Osteoblast (primary cell): Measurements from ENCODE around the gene COLQ. TPM values are rescaled to one million over a fixed set of nuclear protein-coding genes. Genes with fewer than 3 reads are reported as not detected.

Experiments used
- DNase-seq: peaks from one replicate; pipeline ENCODE4 v3.0.0; 2011; ENCODE audit warnings: low spot score, mixed read lengths; ENCODE audit not compliant: insufficient read length; ENCODE audit errors: missing footprints
- H2AFZ ChIP-seq: 2 replicates; pipeline ENCODE4 v1.6.0; 2011; ENCODE audit warnings: mild to moderate bottlenecking, low read length
- H3K27ac ChIP-seq: 2 replicates; pipeline ENCODE4 v1.5.1; 2011; ENCODE audit warnings: mild to moderate bottlenecking, low read depth, low read length, moderate library complexity
- H3K27me3 ChIP-seq: 2 replicates; pipeline ENCODE4 v1.6.0; 2012; ENCODE audit warnings: mild to moderate bottlenecking, control low read depth, inconsistent platforms, low read length, moderate library complexity; ENCODE audit not compliant: insufficient read depth
- H3K36me3 ChIP-seq: 2 replicates; pipeline ENCODE4 v1.5.1; 2011; ENCODE audit warnings: mild to moderate bottlenecking, low read length, control low read depth, moderate library complexity; ENCODE audit not compliant: insufficient read depth
- H3K4me1 ChIP-seq: 2 replicates; pipeline ENCODE4 v1.5.1; 2011; ENCODE audit warnings: mild to moderate bottlenecking, low read length, control low read depth, moderate library complexity; ENCODE audit not compliant: insufficient read depth
- H3K4me2 ChIP-seq: 2 replicates; pipeline ENCODE4 v1.6.0; 2011; ENCODE audit warnings: mild to moderate bottlenecking, low read length; ENCODE audit not compliant: insufficient read depth
- H3K4me3 ChIP-seq: fragments of 200-600 bp; sonication (generic); 3 replicates; pipeline ENCODE4 v1.5.1; 2012; ENCODE audit warnings: mild to moderate bottlenecking, low read length, inconsistent platforms; ENCODE audit not compliant: insufficient read depth
- H3K79me2 ChIP-seq: 2 replicates; pipeline ENCODE4 v1.6.0; 2012; ENCODE audit warnings: mild to moderate bottlenecking, low read length, control low read depth, inconsistent platforms; ENCODE audit not compliant: insufficient read depth
- H3K9me3 ChIP-seq: 2 replicates; pipeline ENCODE4 v1.5.1; 2011; ENCODE audit warnings: low read depth, low read length, control low read depth
- H4K20me1 ChIP-seq: 2 replicates; pipeline ENCODE4 v1.6.0; 2012; ENCODE audit warnings: mild to moderate bottlenecking, low read length, control low read depth; ENCODE audit not compliant: insufficient read depth
- CTCF ChIP-seq: IDR thresholded peaks from 2 replicates; pipeline ENCODE4 v1.5.1; 2011; ENCODE audit warnings: mild to moderate bottlenecking, low read depth, low read length, moderate library complexity; ENCODE audit errors: extremely low read depth
- total RNA-seq: library from RNA; depleted of rRNA; stranded (reverse); fragments of >200 nt; gene quantifications from 2 replicates; pipeline ENCODE4 v1.2.3, GENCODE V29; 2012

The COLQ gene
- 1.4 and 1.5 TPM in 2 replicates for total RNA-seq

- Histone ChIP-seq H3K36me3 (no peaks in the 10 kb centered on the region), H3K79me2 (no peaks in the 10 kb centered on the region), H3K4me2 (no peak within 1 kb of the TSS), H2AFZ (no peak within 1 kb of the TSS), H3K4me3 (no peak within 1 kb of the TSS), H4K20me1 (no peaks in the 10 kb centered on the region), H3K27me3 (no peaks in the 10 kb centered on the region), H3K4me1 (no peaks in the 10 kb centered on the region), H3K27ac (no peak within 1 kb of the TSS), H3K9me3 (no peaks in the 10 kb centered on the region)
- TF ChIP-seq CTCF, result no peak
- no peak for DNase-seq
Observed at GRCh38 chr3:15521573-15521965, at the start of gene COLQ. Gene COLQ, minus strand, starts transcription at chr3:15521706. Its CDS starts 81 bp downstream, at chr3:15521625.

GRCh38 chr3:15563190-15563589, 41.7 kb upstream of the COLQ start:
- H2AFZ ChIP-seq, result no peak overlapping the region
- no peaks in the 10 kb centered on the region for H3K9me3 ChIP-seq
- no peaks in the 10 kb centered on the region for H3K27me3 ChIP-seq
- peak overlapping the region; percentile 26 for H3K27ac ChIP-seq
- DNase-seq, result no peak
- peaks cover 49% of the 10 kb centered on the region for H3K36me3 ChIP-seq
- H3K4me3 ChIP-seq, result no peak overlapping the region
- no peaks in the 10 kb centered on the region for H3K4me1 ChIP-seq
- no peak overlapping the region for H3K4me2 ChIP-seq
- no peaks in the 10 kb centered on the region for H4K20me1 ChIP-seq
- TF ChIP-seq CTCF, result no peak
- H3K79me2 ChIP-seq, result no peaks in the 10 kb centered on the region

GRCh38 chr3:15562560-15562959, 41.1 kb upstream of the COLQ start:
- H4K20me1 ChIP-seq, result no peaks in the 10 kb centered on the region
- no peak overlapping the region for H3K4me3 ChIP-seq
- no peaks in the 10 kb centered on the region for H3K4me1 ChIP-seq
- H2AFZ ChIP-seq, result no peak overlapping the region
- H3K27me3 ChIP-seq, result no peaks in the 10 kb centered on the region
- no peaks in the 10 kb centered on the region for H3K79me2 ChIP-seq
- H3K36me3 ChIP-seq, result peaks cover 43% of the 10 kb centered on the region
- no peak for DNase-seq
- no peaks in the 10 kb centered on the region for H3K9me3 ChIP-seq
- H3K4me2 ChIP-seq, result no peak overlapping the region
- H3K27ac ChIP-seq, result peak overlapping the region; percentile 26
- TF ChIP-seq CTCF, result no peak

GRCh38 chr3:15558581-15558980, 37.1 kb upstream of the COLQ start:
- Histone ChIP-seq H3K27me3 (no peaks in the 10 kb centered on the region), H3K4me1 (no peaks in the 10 kb centered on the region), H3K27ac (no peak overlapping the region), H3K4me2 (no peak overlapping the region), H2AFZ (no peak overlapping the region), H4K20me1 (no peaks in the 10 kb centered on the region), H3K79me2 (no peaks in the 10 kb centered on the region), H3K36me3 (peaks cover 32% of the 10 kb centered on the region), H3K9me3 (no peaks in the 10 kb centered on the region), H3K4me3 (no peak overlapping the region)
- no peak for TF ChIP-seq CTCF
- DNase-seq, result no peak
